NCI-H460 (cell line): ENCODE data around the gene SCN4B. TPM values are rescaled to one million over a fixed set of nuclear protein-coding genes. Genes with fewer than 3 reads are reported as not detected.

Source experiments
- DNase-seq: peaks from one replicate; pipeline ENCODE4 v3.0.0-alpha.2; 2016; ENCODE audit warnings: low read depth; ENCODE audit errors: extremely low read depth
- total RNA-seq: library from RNA; depleted of rRNA; stranded (reverse); fragments of >200 nt; shearing (Covaris generic); gene quantifications from 2 replicates; pipeline ENCODE4 v1.2.3, GENCODE V29; 2014

SCN4B gene
- total RNA-seq, 1 experiment from 2014 or later, result not detected

- no peak for DNase-seq
Measured at GRCh38 chr11:118175031-118175992, 22.7 kb upstream of the SCN4B start.

- no peak for DNase-seq
Measured at GRCh38 chr11:118174006-118174567, 21.5 kb upstream of the SCN4B start.

GRCh38 chr11:118172356-118172755 lies 19.7 kb upstream of the SCN4B start:
- no peak for DNase-seq

GRCh38 chr11:118171269-118172062 lies 18.8 kb upstream of the SCN4B start:
- DNase-seq, result peak; percentile 35

GRCh38 chr11:118170882-118171268 lies 18.3 kb upstream of the SCN4B start:
- no peak for DNase-seq

- DNase-seq, result no peak
Measured at GRCh38 chr11:118170231-118170630, 17.6 kb upstream of the SCN4B start.

GRCh38 chr11:118169300-118170140 lies 16.9 kb upstream of the SCN4B start:
- no peak for DNase-seq

- DNase-seq, result no peak
Measured at GRCh38 chr11:118168751-118169150, 16.1 kb upstream of the SCN4B start.

GRCh38 chr11:118168316-118168715 lies 15.7 kb upstream of the SCN4B start:
- no peak for DNase-seq

- no peak for DNase-seq
Measured at GRCh38 chr11:118167906-118168305, 15.3 kb upstream of the SCN4B start.

GRCh38 chr11:118167253-118167652 lies 14.6 kb upstream of the SCN4B start:
- no peak for DNase-seq

GRCh38 chr11:118166641-118167040 lies 14.0 kb upstream of the SCN4B start:
- DNase-seq, result no peak

- DNase-seq, result no peak
Measured at GRCh38 chr11:118164885-118165284, 12.3 kb upstream of the SCN4B start.

GRCh38 chr11:118163494-118163893 lies 10.9 kb upstream of the SCN4B start:
- no peak for DNase-seq

- no peak for DNase-seq
Measured at GRCh38 chr11:118162846-118163245, 10.2 kb upstream of the SCN4B start.

- no peak for DNase-seq
Measured at GRCh38 chr11:118161786-118162185, 9.2 kb upstream of the SCN4B start.

GRCh38 chr11:118157186-118157895 lies 4.7 kb upstream of the SCN4B start:
- no peak for DNase-seq

- no peak for DNase-seq
Measured at GRCh38 chr11:118156531-118157185, 4.0 kb upstream of the SCN4B start.
